ENCODE results near the gene GABRG3.

GABRG3 gene

GRCh38 chr15:27576576-27576975, 605.6 kb downstream of the GABRG3 start:
- DNase-seq (ENCODE audit: low read depth), result no peak

- no peak for DNase-seq (ENCODE audit: low read depth)
Measured at GRCh38 chr15:27579738-27580137, 608.8 kb downstream of the GABRG3 start.

GRCh38 chr15:27582726-27583410, 611.9 kb downstream of the GABRG3 start:
- DNase-seq (ENCODE audit: low read depth), result no peak

- DNase-seq (ENCODE audit: low read depth), result no peak
Measured at GRCh38 chr15:27583651-27584050, 612.7 kb downstream of the GABRG3 start.

GRCh38 chr15:27585041-27585640, 614.2 kb downstream of the GABRG3 start:
- DNase-seq (ENCODE audit: low read depth), result no peak

- no peak for DNase-seq (ENCODE audit: low read depth)
Measured at GRCh38 chr15:27587810-27588209, 616.8 kb downstream of the GABRG3 start.

- no peak for DNase-seq (ENCODE audit: low read depth)
Measured at GRCh38 chr15:27589260-27589659, 618.3 kb downstream of the GABRG3 start.

GRCh38 chr15:27589782-27590181, 618.8 kb downstream of the GABRG3 start:
- no peak for DNase-seq (ENCODE audit: low read depth)
